Upper lobe of right lung (tissue), 1 donor: ENCODE results near the gene SP2. TPM values are rescaled to one million over a fixed set of nuclear protein-coding genes. Genes with fewer than 3 reads are reported as not detected.

Experiments
- ATAC-seq: fragments of 200-7000 bp; cut with Tn5 transposase; one replicate; pipeline ENCODE4 v1.9.1; 2020; ENCODE audit warnings: mild to moderate bottlenecking, moderate library complexity
- DNase-seq: peaks from one replicate; pipeline ENCODE4 v3.0.0-alpha.2; 2020
- H3K27ac ChIP-seq: fragments of 200-600 bp; one replicate; pipeline ENCODE4 v1.8.0; 2022
- H3K27me3 ChIP-seq: fragments of 200-600 bp; one replicate; pipeline ENCODE4 v1.8.0; 2022; ENCODE audit warnings: mild to moderate bottlenecking
- H3K36me3 ChIP-seq: fragments of 200-600 bp; one replicate; pipeline ENCODE4 v1.8.0; 2022
- H3K4me1 ChIP-seq: fragments of 200-600 bp; one replicate; pipeline ENCODE4 v1.8.0; 2022
- H3K4me3 ChIP-seq: fragments of 200-600 bp; one replicate; pipeline ENCODE4 v1.8.0; 2022; ENCODE audit warnings: mild to moderate bottlenecking
- H3K9me3 ChIP-seq: fragments of 200-600 bp; one replicate; pipeline ENCODE4 v1.8.0; 2022
- intact Hi-C: fragments of 100-400 bp; cut with DNase I; formaldehyde crosslinking; loops from one replicate; pipeline ENCODE4 v1.11.0; 2022
- total RNA-seq: library from RNA; stranded (reverse); fragmentation: NEBNext Ultra II Directional; extraction: Animal tissue kit (Norgen Biotek cat#: 25700); gene quantifications from one replicate; pipeline ENCODE4 v1.2.1, GENCODE V29; 2021
- TF ChIP-seq, protein P1 (sequence below): fragments of 200-600 bp; IDR thresholded peaks from one replicate; pipeline ENCODE4 v1.8.0; 2022; ENCODE audit warnings: antibody characterized with exemption
- donor health status: DM: no; HTN: yes; CAD: no; lungs with severe emphysema.

The SP2 gene
- total RNA-seq, 1 donor from 2014 or later, result 16.9 TPM

DNA sequence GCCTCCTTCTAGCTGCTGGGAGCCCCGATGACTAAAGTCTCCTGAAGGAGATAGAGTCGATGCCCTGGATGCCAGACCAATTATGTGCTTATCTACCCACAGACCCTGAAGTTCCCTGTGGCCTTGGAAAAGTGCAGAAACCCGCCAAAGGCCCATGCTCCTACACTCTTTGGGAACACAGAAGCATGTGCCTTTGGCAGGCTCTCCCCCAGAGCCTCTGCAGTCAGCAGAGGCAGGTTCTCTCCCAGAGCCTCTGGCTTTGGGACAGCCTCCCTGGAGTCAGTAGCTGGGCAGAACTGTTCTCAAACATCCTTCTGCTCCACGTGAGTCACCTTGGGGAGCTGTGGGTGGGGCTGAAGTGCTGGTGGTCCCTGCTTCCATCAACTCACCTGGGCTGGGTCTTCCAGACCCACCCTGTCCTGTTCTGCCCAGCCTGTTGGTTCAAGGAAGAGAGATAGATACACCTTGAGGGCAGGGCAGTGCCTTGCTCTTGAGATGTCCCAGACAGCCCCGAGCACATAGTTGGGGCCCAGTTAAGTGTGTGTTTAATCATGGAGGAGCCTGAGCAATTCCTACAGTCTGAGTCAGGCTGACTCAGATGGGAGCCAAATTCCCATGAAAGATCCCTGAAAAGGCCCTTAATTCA lies 71.7 kb downstream of the SP2 start:
- DNase-seq, result no peak
- Histone ChIP-seq H3K9me3 (no peaks in the 10 kb centered on the region), H3K36me3 (no peaks in the 10 kb centered on the region), H3K27ac (no peak overlapping the region), H3K4me3 (no peak overlapping the region), H3K27me3 (no peaks in the 10 kb centered on the region), H3K4me1 (peaks cover 15% of the 10 kb centered on the region)
- TF ChIP-seq, protein P1, sequence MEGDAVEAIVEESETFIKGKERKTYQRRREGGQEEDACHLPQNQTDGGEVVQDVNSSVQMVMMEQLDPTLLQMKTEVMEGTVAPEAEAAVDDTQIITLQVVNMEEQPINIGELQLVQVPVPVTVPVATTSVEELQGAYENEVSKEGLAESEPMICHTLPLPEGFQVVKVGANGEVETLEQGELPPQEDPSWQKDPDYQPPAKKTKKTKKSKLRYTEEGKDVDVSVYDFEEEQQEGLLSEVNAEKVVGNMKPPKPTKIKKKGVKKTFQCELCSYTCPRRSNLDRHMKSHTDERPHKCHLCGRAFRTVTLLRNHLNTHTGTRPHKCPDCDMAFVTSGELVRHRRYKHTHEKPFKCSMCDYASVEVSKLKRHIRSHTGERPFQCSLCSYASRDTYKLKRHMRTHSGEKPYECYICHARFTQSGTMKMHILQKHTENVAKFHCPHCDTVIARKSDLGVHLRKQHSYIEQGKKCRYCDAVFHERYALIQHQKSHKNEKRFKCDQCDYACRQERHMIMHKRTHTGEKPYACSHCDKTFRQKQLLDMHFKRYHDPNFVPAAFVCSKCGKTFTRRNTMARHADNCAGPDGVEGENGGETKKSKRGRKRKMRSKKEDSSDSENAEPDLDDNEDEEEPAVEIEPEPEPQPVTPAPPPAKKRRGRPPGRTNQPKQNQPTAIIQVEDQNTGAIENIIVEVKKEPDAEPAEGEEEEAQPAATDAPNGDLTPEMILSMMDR, result no peak
- intact Hi-C loops, result no loop called here
- no peak for ATAC-seq

GRCh38 chr17:47968836-47969235 lies 72.8 kb downstream of the SP2 start:
- intact Hi-C loops, result no loop called here
- no peak for ATAC-seq
- no peak for DNase-seq
- H3K4me1 ChIP-seq, result peaks cover 15% of the 10 kb centered on the region
- TF ChIP-seq, protein P1, result no peak
- no peaks in the 10 kb centered on the region for H3K9me3 ChIP-seq
- no peak overlapping the region for H3K27ac ChIP-seq
- H3K4me3 ChIP-seq, result no peak overlapping the region
- H3K27me3 ChIP-seq, result no peaks in the 10 kb centered on the region
- peaks cover 7% of the 10 kb centered on the region for H3K36me3 ChIP-seq

- ATAC-seq, result no peak
- H3K4me1 ChIP-seq, result peaks cover 15% of the 10 kb centered on the region
- no peak for DNase-seq
- peak overlapping the region; percentile 44 for H3K4me3 ChIP-seq
- peak overlapping the region; percentile 42 for H3K27ac ChIP-seq
- H3K36me3 ChIP-seq, result peaks cover 20% of the 10 kb centered on the region
- no peaks in the 10 kb centered on the region for H3K27me3 ChIP-seq
- no peaks in the 10 kb centered on the region for H3K9me3 ChIP-seq
- TF ChIP-seq, protein P1, result no peak
- intact Hi-C loops, result no loop called here
Measured at GRCh38 chr17:47969930-47970724, 74.1 kb downstream of the SP2 start.

DNA sequence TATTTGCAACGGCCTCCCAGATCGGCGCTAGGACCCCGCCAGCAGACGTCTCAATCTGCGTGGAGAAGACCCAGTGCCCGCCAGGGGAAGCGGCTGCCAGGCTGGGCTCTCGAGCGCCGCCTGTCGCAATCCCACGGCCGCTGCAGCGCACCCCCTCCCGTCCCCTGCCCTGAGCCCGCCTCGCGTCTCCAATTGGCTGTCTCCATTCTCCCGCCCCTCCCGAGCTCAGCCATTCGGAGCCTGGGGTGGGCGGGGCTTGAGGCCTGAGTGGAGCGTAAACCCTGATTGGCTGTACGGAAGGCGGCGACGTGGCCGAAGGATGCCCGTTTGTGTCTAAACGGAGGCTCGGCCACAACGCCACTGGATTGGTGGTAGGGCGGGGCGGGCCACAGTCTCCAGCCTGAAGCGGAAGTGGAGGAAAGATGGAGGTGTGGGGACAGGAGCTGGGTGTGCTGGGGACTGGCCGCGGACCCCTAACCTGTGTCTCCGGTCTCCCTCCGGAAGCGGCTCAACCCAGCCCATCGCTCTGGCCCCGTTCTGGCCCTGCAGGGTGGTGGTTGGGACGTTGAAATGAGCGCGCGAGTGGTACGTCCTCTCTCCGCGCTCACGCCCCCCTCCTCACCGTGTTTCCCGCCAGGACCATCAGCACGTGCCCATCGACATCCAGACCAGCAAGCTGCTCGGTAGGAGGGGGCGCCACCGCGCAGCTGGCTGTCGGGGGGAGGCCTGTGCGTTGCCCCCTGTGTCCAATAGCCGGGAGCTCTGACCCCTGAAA lies 74.9 kb downstream of the SP2 start, which contains the start of gene CDK5RAP3:
TSS of gene CDK5RAP3 (plus strand) at position 389 of the 775 bp plus-strand sequence. CDS start at position 423, 34 bp downstream.
- peaks cover 28% of the 10 kb centered on the region for H3K36me3 ChIP-seq
- H3K27ac ChIP-seq, result peak within 1 kb of the TSS; percentile 82
- DNase-seq (peak; percentile 100), ATAC-seq (peak; percentile 99)
- intact Hi-C loops, result no loop called here
- peaks cover 15% of the 10 kb centered on the region for H3K4me1 ChIP-seq
- H3K4me3 ChIP-seq, result peak within 1 kb of the TSS; percentile 99
- no peaks in the 10 kb centered on the region for H3K9me3 ChIP-seq
- TF ChIP-seq, protein P1, result peak; percentile 93
- no peaks in the 10 kb centered on the region for H3K27me3 ChIP-seq

GRCh38 chr17:47973541-47973940 lies 77.5 kb downstream of the SP2 start:
- no peak for ATAC-seq
- Histone ChIP-seq H3K4me1 (peaks cover 10% of the 10 kb centered on the region), H3K36me3 (peaks cover 53% of the 10 kb centered on the region), H3K9me3 (no peaks in the 10 kb centered on the region), H3K27me3 (no peaks in the 10 kb centered on the region), H3K4me3 (no peak overlapping the region), H3K27ac (no peak overlapping the region)
- DNase-seq, result no peak
- intact Hi-C loops, result no loop called here
- TF ChIP-seq, protein P1, result no peak
